Measurements from ENCODE around the gene R3HDM2. TPM values are rescaled to one million over a fixed set of nuclear protein-coding genes. Genes with fewer than 3 reads are reported as not detected.
"Not testable (repeated sequence)": the region's sequence is repeated elsewhere in the genome, so short reads cannot be mapped to it uniquely, and the experiment has no call there.

Gene R3HDM2
- total and polyA plus RNA-seq, 2 donors from 2014 or later, result 16.5 to 67.3 TPM

DNA sequence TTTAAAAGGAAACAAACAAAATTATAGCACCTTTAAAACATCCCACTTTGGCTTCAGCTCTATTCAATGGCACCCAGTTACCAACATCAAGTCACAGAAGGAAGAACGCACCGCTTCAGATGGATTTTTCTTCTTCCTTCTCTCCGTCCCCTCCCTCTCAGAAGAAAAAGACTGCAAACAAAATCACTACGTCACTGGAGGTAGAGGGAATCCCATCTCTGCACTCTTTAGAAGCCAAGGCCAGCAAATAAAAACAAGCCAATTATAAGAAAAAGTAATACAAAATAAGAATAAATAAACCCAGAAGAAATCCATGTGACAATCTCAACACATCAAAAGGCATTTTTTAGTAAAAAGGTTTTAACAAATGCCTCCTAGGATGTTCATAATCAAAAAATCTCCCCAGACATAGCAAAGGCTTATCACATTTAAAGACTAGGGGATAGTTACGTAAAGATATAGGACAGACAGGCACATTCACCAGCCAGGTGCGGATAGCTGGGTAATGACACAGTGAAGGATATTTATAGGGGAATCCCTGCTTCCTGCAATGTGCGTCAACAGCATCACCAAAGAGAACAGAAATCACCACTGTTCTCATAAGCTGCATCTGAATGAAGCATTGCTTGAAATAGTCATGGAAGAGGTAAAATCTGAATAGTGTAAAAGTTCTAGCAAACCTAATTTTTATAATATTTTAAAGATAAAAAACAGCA, 89.4 kb downstream of the R3HDM2 start:
- peak in 1 of 5 donors; percentile 6 for DNase-seq
- no peak overlapping the region for H3K9ac ChIP-seq (ENCODE audit: low read length in 3 of 3)

DNA sequence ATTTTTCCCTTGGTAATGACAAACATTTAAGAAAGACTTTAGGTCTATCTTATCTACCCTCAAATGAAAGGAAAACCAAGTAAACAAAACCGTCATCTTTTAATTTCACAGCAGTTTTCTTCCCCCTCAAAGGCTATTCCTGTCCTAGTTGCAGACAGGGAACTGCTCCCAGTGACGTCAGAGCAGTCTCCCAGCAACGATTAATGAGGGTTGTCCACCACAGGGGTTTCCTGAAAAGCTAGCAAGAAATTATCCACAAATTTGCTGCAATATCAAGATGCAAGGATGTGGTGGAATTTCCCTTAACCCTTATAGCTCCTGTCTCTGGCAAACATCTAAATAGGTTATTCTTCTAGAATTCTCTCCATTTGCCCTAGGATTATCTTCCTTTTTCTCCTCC, 90.7 kb downstream of the R3HDM2 start:
- peak in 4 of 5 donors; percentile 52 to 89 (median 68) for DNase-seq
- no peak overlapping the region for H3K4me3 ChIP-seq (ENCODE audit: low read length in 3 of 3)
- no peaks in the 10 kb centered on the region for H3K9me3 ChIP-seq (ENCODE audit: control insufficient read depth in 2 of 3, insufficient read depth in 1 of 3, low read length in 3 of 3)
- peaks cover 2 to 7% (median 5%) of the 10 kb centered on the region in 3 donors for H3K4me1 ChIP-seq (ENCODE audit: control insufficient read depth in 2 of 3, insufficient read depth in 2 of 3, low read depth in 1 of 3, low read length in 3 of 3)
- H3K27me3 ChIP-seq (ENCODE audit: control insufficient read depth, insufficient read depth, low read length), result no peaks in the 10 kb centered on the region
- intact Hi-C loops (cut with DNase I), result no loop called here
- no peak overlapping the region for H3K27ac ChIP-seq (ENCODE audit: low read depth in 2 of 2, low read length in 2 of 2)
- no peak for TF ChIP-seq CTCF (IDR thresholded peaks at IDR 0.05; ENCODE audit: borderline replicate concordance, extremely low read depth, insufficient read depth)
- no peak overlapping the region for H3K9ac ChIP-seq (ENCODE audit: low read length in 3 of 3)
- no peaks in the 10 kb centered on the region for H3K36me3 ChIP-seq (ENCODE audit: control insufficient read depth in 2 of 3, insufficient read depth in 3 of 3, low read length in 3 of 3)
- peak; percentile 60 for FAIRE-seq

More for the DNA sequence above, 89.4 kb downstream of the R3HDM2 start:
- H3K27ac ChIP-seq (ENCODE audit: low read depth in 2 of 2, low read length in 2 of 2), result no peak overlapping the region
- intact Hi-C loops (cut with DNase I), result no loop called here
- H3K4me3 ChIP-seq (ENCODE audit: low read length in 3 of 3), result no peak overlapping the region
- no peak for TF ChIP-seq CTCF (IDR thresholded peaks at IDR 0.05; ENCODE audit: borderline replicate concordance, extremely low read depth, insufficient read depth)
- no peaks in the 10 kb centered on the region for H3K36me3 ChIP-seq (ENCODE audit: control insufficient read depth in 2 of 3, insufficient read depth in 3 of 3, low read length in 3 of 3)
- no peaks in the 10 kb centered on the region for H3K27me3 ChIP-seq (ENCODE audit: control insufficient read depth, insufficient read depth, low read length)
- no peak for FAIRE-seq
- peaks cover 2 to 7% (median 5%) of the 10 kb centered on the region in 3 donors for H3K4me1 ChIP-seq (ENCODE audit: control insufficient read depth in 2 of 3, insufficient read depth in 2 of 3, low read depth in 1 of 3, low read length in 3 of 3)
- no peaks in the 10 kb centered on the region for H3K9me3 ChIP-seq (ENCODE audit: control insufficient read depth in 2 of 3, insufficient read depth in 1 of 3, low read length in 3 of 3)

DNA sequence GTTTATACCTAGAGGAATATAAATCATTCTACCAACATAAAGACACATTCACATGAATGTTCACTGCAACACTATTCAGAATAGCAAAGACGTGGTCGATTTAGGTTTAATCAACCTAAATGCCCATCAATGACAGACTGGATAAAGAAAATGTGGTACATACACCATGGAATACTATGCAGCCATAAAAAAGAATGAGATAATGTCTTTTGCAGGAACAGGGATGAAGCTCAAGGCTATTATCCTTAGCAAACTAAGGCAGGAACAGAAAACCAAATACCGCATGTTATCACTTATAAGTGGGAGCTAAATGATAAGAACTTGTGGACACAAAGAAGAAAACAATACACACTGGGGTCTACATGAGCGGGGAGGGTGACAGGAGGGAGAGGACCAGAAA, 94.5 kb downstream of the R3HDM2 start:
- intact Hi-C loops (cut with DNase I); DNase-seq; H3K4me3 ChIP-seq (ENCODE audit: low read length in 3 of 3); FAIRE-seq; H3K9me3 ChIP-seq (ENCODE audit: control insufficient read depth in 2 of 3, insufficient read depth in 1 of 3, low read length in 3 of 3); H3K4me1 ChIP-seq (ENCODE audit: control insufficient read depth in 2 of 3, insufficient read depth in 2 of 3, low read depth in 1 of 3, low read length in 3 of 3); H3K36me3 ChIP-seq (ENCODE audit: control insufficient read depth in 2 of 3, insufficient read depth in 3 of 3, low read length in 3 of 3); H3K27me3 ChIP-seq (ENCODE audit: control insufficient read depth, insufficient read depth, low read length); H3K27ac ChIP-seq (ENCODE audit: low read depth in 2 of 2, low read length in 2 of 2); H3K9ac ChIP-seq (ENCODE audit: low read length in 3 of 3): not testable (repeated sequence)

DNA sequence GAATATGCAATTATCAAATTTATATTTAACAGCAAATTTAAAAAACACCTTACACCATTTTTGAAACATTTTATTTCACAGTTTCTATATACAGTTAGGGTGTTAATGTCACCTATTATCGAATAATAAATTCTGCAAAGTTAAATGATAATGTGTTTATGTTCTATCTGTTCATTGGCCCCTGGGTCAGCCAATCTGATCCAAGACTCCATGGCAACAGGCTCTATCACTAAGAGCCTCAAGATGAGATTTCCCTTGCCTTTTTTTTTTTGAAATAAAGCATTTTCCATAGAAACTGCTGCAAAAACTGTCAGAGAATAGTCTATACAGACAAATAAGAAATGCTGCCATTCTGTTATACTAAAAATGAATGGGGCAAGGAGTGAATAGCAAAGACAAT, 96.6 kb downstream of the R3HDM2 start:
- H3K9me3 ChIP-seq (ENCODE audit: control insufficient read depth in 2 of 3, insufficient read depth in 1 of 3, low read length in 3 of 3), result no peaks in the 10 kb centered on the region
- no peak overlapping the region for H3K9ac ChIP-seq (ENCODE audit: low read length in 3 of 3)
- intact Hi-C loops (cut with DNase I), result no loop called here
- H3K27me3 ChIP-seq (ENCODE audit: control insufficient read depth, insufficient read depth, low read length), result no peaks in the 10 kb centered on the region
- FAIRE-seq (no peak), DNase-seq (no peak)
- H3K4me1 ChIP-seq (ENCODE audit: control insufficient read depth in 2 of 3, insufficient read depth in 2 of 3, low read depth in 1 of 3, low read length in 3 of 3), result no peaks in the 10 kb centered on the region
- H3K4me3 ChIP-seq (ENCODE audit: low read length in 3 of 3), result no peak overlapping the region
- no peak overlapping the region for H3K27ac ChIP-seq (ENCODE audit: low read depth in 2 of 2, low read length in 2 of 2)
- TF ChIP-seq CTCF (IDR thresholded peaks at IDR 0.05; ENCODE audit: borderline replicate concordance, extremely low read depth, insufficient read depth), result no peak
- H3K36me3 ChIP-seq (ENCODE audit: control insufficient read depth in 2 of 3, insufficient read depth in 3 of 3, low read length in 3 of 3), result no peaks in the 10 kb centered on the region
